ENCODE data around the gene NACAD. TPM values are rescaled to one million over a fixed set of nuclear protein-coding genes. Genes with fewer than 3 reads are reported as not detected.

The NACAD gene
- total RNA-seq, 2 donors from 2014 or later, result 0.78 to 1.6 TPM

- Histone ChIP-seq H3K9me3 (no peaks in the 10 kb centered on the region), H3K27me3 (no peaks in the 10 kb centered on the region), H3K27ac (no peak overlapping the region), H3K36me3 (replicated peaks in 1 of 2; ENCODE audit: insufficient read depth in 1 of 2, low read depth in 2 of 2) (peaks cover 24 to 54% of the 10 kb centered on the region in 2 donors), H3K4me1 (no peaks in the 10 kb centered on the region), H3K4me3 (no peak overlapping the region)
- intact Hi-C loops (cut with DNase I), result loop anchor here (10.0 kb wide), 1 partner anchor 97 kb away; the partner anchor contains the start of gene CCM2
- no peak for TF ChIP-seq POLR2A (IDR thresholded peaks at IDR 0.05)
- TF ChIP-seq CTCF (IDR thresholded peaks at IDR 0.05), result no peak
- no peak for ATAC-seq
- no peak for DNase-seq
- 92% methylated on average over 12 of the region's 12 CpGs; no CpG with 5 or more reads in 1 of the 2 donors for WGBS, 2 donors
Measured at GRCh38 chr7:45101748-45102147, 13.0 kb upstream of the NACAD start.

- H3K4me1 ChIP-seq, result no peaks in the 10 kb centered on the region
- H3K9me3 ChIP-seq, result no peaks in the 10 kb centered on the region
- TF ChIP-seq POLR2A (IDR thresholded peaks at IDR 0.05) (no peak), CTCF (IDR thresholded peaks at IDR 0.05) (no peak)
- DNase-seq (no peak), ATAC-seq (no peak)
- intact Hi-C loops (cut with DNase I), result loop anchor here (10.0 kb wide), 1 partner anchor 96 kb away; the partner anchor contains the start of gene CCM2
- H3K4me3 ChIP-seq, result no peak overlapping the region
- H3K27ac ChIP-seq, result no peak overlapping the region
- WGBS, 2 donors, result 88 to 97% methylated on average over 9 to 13 of the region's 13 CpGs
- H3K36me3 ChIP-seq (replicated peaks in 1 of 2; ENCODE audit: insufficient read depth in 1 of 2, low read depth in 2 of 2), result peaks cover 24 to 51% of the 10 kb centered on the region in 2 donors
- no peaks in the 10 kb centered on the region for H3K27me3 ChIP-seq
Measured at GRCh38 chr7:45100761-45101480, 12.2 kb upstream of the NACAD start.

GRCh38 chr7:45099891-45100760, 11.4 kb upstream of the NACAD start:
- DNase-seq, result no peak
- no peak for TF ChIP-seq POLR2A (IDR thresholded peaks at IDR 0.05)
- H3K27me3 ChIP-seq, result no peaks in the 10 kb centered on the region
- no peaks in the 10 kb centered on the region for H3K9me3 ChIP-seq
- no peaks in the 10 kb centered on the region for H3K4me1 ChIP-seq
- intact Hi-C loops (cut with DNase I), result loop anchor here (10.0 kb wide), 1 partner anchor 95 kb away; the partner anchor contains the start of gene CCM2
- no peak overlapping the region for H3K4me3 ChIP-seq
- no peak for ATAC-seq
- peaks cover 24 to 51% of the 10 kb centered on the region in 2 donors for H3K36me3 ChIP-seq (replicated peaks in 1 of 2; ENCODE audit: insufficient read depth in 1 of 2, low read depth in 2 of 2)
- WGBS, 2 donors, result 91 to 98% methylated on average over 14 to 15 of the region's 16 CpGs
- no peak overlapping the region for H3K27ac ChIP-seq

- Histone ChIP-seq H3K9me3 (no peaks in the 10 kb centered on the region), H3K36me3 (replicated peaks in 1 of 2; ENCODE audit: insufficient read depth in 1 of 2, low read depth in 2 of 2) (peaks cover 24 to 43% of the 10 kb centered on the region in 2 donors), H3K27me3 (no peaks in the 10 kb centered on the region), H3K4me1 (no peaks in the 10 kb centered on the region), H3K27ac (no peak overlapping the region), H3K4me3 (no peak overlapping the region)
- intact Hi-C loops (cut with DNase I), result no loop called here
- no peak for TF ChIP-seq CTCF (IDR thresholded peaks at IDR 0.05)
- no peak for TF ChIP-seq POLR2A (IDR thresholded peaks at IDR 0.05)
- WGBS, 2 donors, result 83 to 90% methylated on average over 7 to 10 of the region's 10 CpGs
- no peak for ATAC-seq
- DNase-seq, result no peak
Measured at GRCh38 chr7:45098983-45099839, 10.4 kb upstream of the NACAD start.
